Endothelial cell of umbilical vein (primary cell): Measurements from ENCODE around the gene SPON2. TPM values are rescaled to one million over a fixed set of nuclear protein-coding genes. Genes with fewer than 3 reads are reported as not detected.

ENCODE experiments used
- BruUV-seq: library from RNA; stranded (reverse); fragments of 400-500 nt; replicated peaks from 2 replicates; lab custom pipeline; 2021; lab: Mats Ljungman, UMichigan
- CTCF ChIA-PET: fragments of 300-600, 350-600 bp; sonication (Branson Sonifier 250); formaldehyde crosslinking; loops from one replicate; lab custom pipeline; 2021; ENCODE audit warnings: antibody characterized with exemption, inconsistent platforms; lab: Charles Lee
- POLR2A ChIA-PET: fragments of 300-600, 350-600 bp; sonication (Branson Sonifier 250); formaldehyde crosslinking; loops from one replicate; lab custom pipeline; 2021; ENCODE audit warnings: antibody characterized with exemption, inconsistent platforms; lab: Charles Lee
- DNase-seq: peaks from one replicate; pipeline ENCODE4 v3.0.0-alpha.2; 2011; ENCODE audit warnings: low read depth, low spot score
- FAIRE-seq: peaks from 2 replicates; lab custom pipeline; 2011; peaks lifted over from hg19 to GRCh38; lab: Jason Lieb, UNC
- H2AFZ ChIP-seq: 2 replicates; pipeline ENCODE4 v1.6.0; 2012; ENCODE audit warnings: low read depth, low read length, control low read depth, inconsistent platforms
- H3K27ac ChIP-seq: 2 replicates; pipeline ENCODE4 v1.5.1; 2011; ENCODE audit warnings: low read depth, mild to moderate bottlenecking, control low read depth, low read length, moderate library complexity; ENCODE audit not compliant: insufficient read depth
- H3K27me3 ChIP-seq, 2 experiments: 2 replicates each; pipeline versions ENCODE4 v1.6.0 to v1.6.1; 2011; ENCODE audit warnings: low read length in 2 of 2, mixed read lengths in 1 of 2; ENCODE audit not compliant: control insufficient read depth in 2 of 2, insufficient read depth in 2 of 2
- H3K36me3 ChIP-seq, 2 experiments: 2 replicates in 1 of 2; 3 replicates in 1 of 2; pipeline ENCODE4 v1.5.1; 2011; ENCODE audit warnings: low read length in 2 of 2, mild to moderate bottlenecking in 1 of 2, moderate library complexity in 1 of 2; ENCODE audit not compliant: control insufficient read depth in 2 of 2, insufficient read depth in 2 of 2; ENCODE audit errors: extremely low read depth in 1 of 2
- H3K4me1 ChIP-seq: 3 replicates; pipeline ENCODE4 v1.5.1; 2011; ENCODE audit warnings: mild to moderate bottlenecking, low read length; ENCODE audit not compliant: control insufficient read depth, insufficient read depth; ENCODE audit errors: extremely low read depth
- H3K4me2 ChIP-seq: 2 replicates; pipeline ENCODE4 v1.6.1; 2011; ENCODE audit warnings: low read length, control low read depth, mixed read lengths; ENCODE audit not compliant: insufficient read depth
- H3K4me3 ChIP-seq, 3 experiments: fragments of 200-600 bp in 1 of 3; sonication (generic), shearing (Covaris generic) in 1 of 3; replicated peaks in 1 of 3; 2 replicates each; pipeline ENCODE4 v1.5.1; 2011 to 2016; ENCODE audit warnings: control low read depth in 3 of 3, low read length in 3 of 3, mild to moderate bottlenecking in 2 of 3, inconsistent platforms in 1 of 3, low read depth in 1 of 3, moderate library complexity in 1 of 3; ENCODE audit not compliant: insufficient read depth in 1 of 3
- H3K79me2 ChIP-seq: 2 replicates; pipeline ENCODE4 v1.6.0; 2012; ENCODE audit warnings: low read length, inconsistent platforms; ENCODE audit not compliant: control insufficient read depth, insufficient read depth
- H3K9ac ChIP-seq: replicated peaks from 2 replicates; pipeline ENCODE3; 2011; ENCODE audit warnings: low read length, control low read depth; ENCODE audit not compliant: insufficient read depth; ENCODE audit errors: extremely low read depth
- H3K9me1 ChIP-seq: replicated peaks from 3 replicates; pipeline ENCODE4 v1.6.0; 2011; ENCODE audit warnings: mild to moderate bottlenecking, low read length; ENCODE audit not compliant: control insufficient read depth, insufficient read depth; ENCODE audit errors: extremely low read depth
- H3K9me3 ChIP-seq: replicated peaks from 2 replicates; pipeline ENCODE4 v1.5.1; 2012; ENCODE audit warnings: low read length, inconsistent platforms; ENCODE audit not compliant: control insufficient read depth, insufficient read depth
- H4K20me1 ChIP-seq: replicated peaks from 2 replicates; pipeline ENCODE3; 2011; ENCODE audit warnings: mild to moderate bottlenecking, low read length; ENCODE audit not compliant: control insufficient read depth, insufficient read depth; ENCODE audit errors: extremely low read depth
- EZH2 ChIP-seq: IDR thresholded peaks from 2 replicates; pipeline ENCODE4 v1.6.1; 2012; ENCODE audit warnings: borderline replicate concordance, low read depth, mild to moderate bottlenecking, moderate library complexity, low read length, inconsistent platforms; ENCODE audit not compliant: severe bottlenecking
- FOS ChIP-seq: IDR thresholded peaks from 2 replicates; pipeline ENCODE4 v1.6.1; 2011; ENCODE audit warnings: mild to moderate bottlenecking, low read length, moderate library complexity, borderline replicate concordance; ENCODE audit not compliant: insufficient read depth
- GATA2 ChIP-seq: IDR thresholded peaks from 2 replicates; pipeline ENCODE4 v1.7.0; 2011; ENCODE audit warnings: low read depth, mild to moderate bottlenecking, moderate library complexity, mixed read lengths, low read length; ENCODE audit not compliant: insufficient read length, insufficient read depth
- JUN ChIP-seq: IDR thresholded peaks from 2 replicates; pipeline ENCODE4 v1.6.1; 2011; ENCODE audit warnings: borderline replicate concordance, low read depth; ENCODE audit not compliant: insufficient read length, insufficient read depth
- MYC ChIP-seq: IDR thresholded peaks from one replicate; pipeline ENCODE4 v1.6.1; 2011; ENCODE audit warnings: mild to moderate bottlenecking, low read depth, low read length
- POLR2A ChIP-seq: IDR thresholded peaks from 2 replicates; pipeline ENCODE4 v1.6.1; 2012; ENCODE audit warnings: low read depth, mild to moderate bottlenecking, control low read depth, low read length
- POLR2AphosphoS5 ChIP-seq: IDR thresholded peaks from 2 replicates; pipeline ENCODE4 v1.6.1; 2012; ENCODE audit warnings: low read depth, mild to moderate bottlenecking, control low read depth, low read length, moderate library complexity; ENCODE audit not compliant: insufficient read depth
- dilution Hi-C: fragments of 300-500 bp; cut with MboI; formaldehyde crosslinking; loops from one replicate; pipeline ENCODE4 v1.15.0; 2019; ENCODE audit warnings: low sequenced_read_pairs; ENCODE audit not compliant: extremely low pct_ligation_motif_present
- intact Hi-C: fragments of 100-400 bp; cut with micrococcal nuclease; formaldehyde crosslinking; loops from one replicate; pipeline ENCODE4 v1.10.0; 2022
- polyA plus RNA-seq, 4 experiments: library from polyadenylated mRNA; depleted of rRNA in 3 of 4; stranded (reverse) in 3 of 4; unstranded in 1 of 4; fragments of >200 nt; gene quantifications; 2 replicates each; pipeline versions ENCODE4 v1.2.1 to v1.2.3, GENCODE V29; 2011 to 2012; ENCODE audit warnings: missing spikeins in 1 of 4
- total RNA-seq: library from RNA; stranded (reverse); gene quantifications from 2 replicates; pipeline ENCODE4 v1.2.3, GENCODE V29; 2021
- TF ChIP-seq, protein P1 (sequence below): IDR thresholded peaks from 2 replicates; pipeline ENCODE4 v1.6.1; 2011; ENCODE audit not compliant: insufficient read depth, insufficient read length
- TF ChIP-seq, protein P2 (sequence below), 2 donors: IDR thresholded peaks; 1 replicate in 1 of 2; 2 replicates in 1 of 2; pipeline ENCODE4 v1.5.1; 2011; ENCODE audit warnings: low read length in 2 of 2, mild to moderate bottlenecking in 2 of 2, moderate library complexity in 2 of 2, control low read depth in 1 of 2, inconsistent platforms in 1 of 2, low read depth in 1 of 2; ENCODE audit not compliant: insufficient read depth in 1 of 2; ENCODE audit errors: extremely low read depth in 1 of 2

Gene SPON2
- total and polyA plus RNA-seq, 2 donors (not counting 3 experiments of a cell fraction or from before 2014, with no cell fraction given), result 0.04 TPM; not detected in 1

DNA sequence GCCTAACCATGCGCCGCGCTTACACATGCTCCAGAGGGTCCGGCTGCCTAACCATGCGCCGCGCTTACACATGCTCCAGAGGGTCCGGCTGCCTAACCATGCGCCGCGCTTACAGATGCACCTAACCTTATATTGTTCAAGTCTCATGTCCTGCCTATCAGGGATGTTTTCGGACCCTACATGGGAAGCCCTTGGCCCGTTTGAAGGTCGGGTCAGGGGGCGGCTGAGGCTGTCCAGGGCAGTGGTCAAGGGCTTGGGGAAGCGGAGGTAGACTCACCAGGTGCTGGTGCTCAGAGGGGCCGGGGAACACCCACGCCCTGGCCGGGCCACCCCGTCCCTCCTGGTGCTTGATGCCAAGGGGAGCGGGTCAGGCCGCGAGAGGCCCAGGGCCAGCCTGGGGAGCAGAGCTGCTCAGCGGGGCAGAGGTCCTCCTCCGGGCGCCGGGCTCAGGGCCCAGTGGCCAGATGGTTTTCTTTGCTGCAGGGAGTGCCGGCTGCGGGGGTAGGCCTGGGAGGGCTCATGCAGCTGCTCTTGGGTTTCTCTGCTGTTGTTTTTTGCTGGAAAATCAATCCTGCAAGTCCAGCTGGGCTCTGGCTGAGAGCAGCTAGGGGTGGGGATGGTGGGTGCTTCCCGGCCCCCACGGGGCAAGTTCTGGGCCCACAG lies 35.4 kb upstream of the SPON2 start:
- POLR2A ChIA-PET, result no interaction called here
- Histone ChIP-seq H3K27ac (no peak overlapping the region), H4K20me1 (no peaks in the 10 kb centered on the region), H3K79me2 (no peaks in the 10 kb centered on the region), H2AFZ (no peak overlapping the region), H3K9me3 (no peaks in the 10 kb centered on the region), H3K4me2 (no peak overlapping the region), H3K27me3 (no peaks in the 10 kb centered on the region), H3K4me1 (no peaks in the 10 kb centered on the region), H3K9me1 (no peaks in the 10 kb centered on the region), H3K4me3 (no peak overlapping the region), H3K9ac (no peak overlapping the region), H3K36me3 (peaks cover 3 to 5% of the 10 kb centered on the region in 2 experiments)
- no TSS peak for BruUV-seq
- dilution Hi-C loops (no loop called here), intact Hi-C loops (no loop called here)
- DNase-seq (no peak), FAIRE-seq (no peak)
- CTCF ChIA-PET, result no interaction called here
- TF ChIP-seq POLR2AphosphoS5 (no peak), GATA2 (no peak), EZH2 (no peak), MYC (no peak), JUN (no peak), POLR2A (no peak), FOS (no peak)
- TF ChIP-seq, protein P1, sequence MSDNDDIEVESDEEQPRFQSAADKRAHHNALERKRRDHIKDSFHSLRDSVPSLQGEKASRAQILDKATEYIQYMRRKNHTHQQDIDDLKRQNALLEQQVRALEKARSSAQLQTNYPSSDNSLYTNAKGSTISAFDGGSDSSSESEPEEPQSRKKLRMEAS, result no peak
- TF ChIP-seq, protein P2, sequence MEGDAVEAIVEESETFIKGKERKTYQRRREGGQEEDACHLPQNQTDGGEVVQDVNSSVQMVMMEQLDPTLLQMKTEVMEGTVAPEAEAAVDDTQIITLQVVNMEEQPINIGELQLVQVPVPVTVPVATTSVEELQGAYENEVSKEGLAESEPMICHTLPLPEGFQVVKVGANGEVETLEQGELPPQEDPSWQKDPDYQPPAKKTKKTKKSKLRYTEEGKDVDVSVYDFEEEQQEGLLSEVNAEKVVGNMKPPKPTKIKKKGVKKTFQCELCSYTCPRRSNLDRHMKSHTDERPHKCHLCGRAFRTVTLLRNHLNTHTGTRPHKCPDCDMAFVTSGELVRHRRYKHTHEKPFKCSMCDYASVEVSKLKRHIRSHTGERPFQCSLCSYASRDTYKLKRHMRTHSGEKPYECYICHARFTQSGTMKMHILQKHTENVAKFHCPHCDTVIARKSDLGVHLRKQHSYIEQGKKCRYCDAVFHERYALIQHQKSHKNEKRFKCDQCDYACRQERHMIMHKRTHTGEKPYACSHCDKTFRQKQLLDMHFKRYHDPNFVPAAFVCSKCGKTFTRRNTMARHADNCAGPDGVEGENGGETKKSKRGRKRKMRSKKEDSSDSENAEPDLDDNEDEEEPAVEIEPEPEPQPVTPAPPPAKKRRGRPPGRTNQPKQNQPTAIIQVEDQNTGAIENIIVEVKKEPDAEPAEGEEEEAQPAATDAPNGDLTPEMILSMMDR (IDR thresholded peaks at IDR 0.05; ENCODE audit: extremely low read depth in 1 of 2, insufficient read depth in 1 of 2, low read depth in 1 of 2, low read length in 2 of 2), result no peak
